Neutrophil (primary cell): ENCODE measurements around the gene SCFD2.

Experiments used
- H3K27ac ChIP-seq: fragments of 200-600 bp; sonication (generic); 2 replicates; pipeline ENCODE4 v1.5.1; 2016; ENCODE audit warnings: mild to moderate bottlenecking, moderate library complexity
- H3K27me3 ChIP-seq: fragments of 200-600 bp; sonication (generic); 2 replicates; pipeline ENCODE4 v1.6.0; 2016; ENCODE audit warnings: mild to moderate bottlenecking
- H3K36me3 ChIP-seq: fragments of 200-600 bp; sonication (generic); 2 replicates; pipeline ENCODE4 v1.5.1; 2017
- H3K4me1 ChIP-seq, 2 experiments: fragments of 200-600 bp in 1 of 2; sonication (generic) in 1 of 2; 1 replicate in 1 of 2; 2 replicates in 1 of 2; pipeline versions ENCODE4 v1.5.1 to v1.6.1; 2013 to 2016; ENCODE audit warnings: low read depth in 1 of 2, low read length in 1 of 2, mild to moderate bottlenecking in 1 of 2, moderate library complexity in 1 of 2; ENCODE audit not compliant: control insufficient read depth in 1 of 2, insufficient read depth in 1 of 2
- H3K4me3 ChIP-seq, 2 experiments: fragments of 200-600 bp in 1 of 2; sonication (generic) in 1 of 2; 1 replicate in 1 of 2; 2 replicates in 1 of 2; pipeline ENCODE4 v1.5.1; 2013 to 2016; ENCODE audit warnings: low read depth in 1 of 2, low read length in 1 of 2, mild to moderate bottlenecking in 1 of 2, moderate library complexity in 1 of 2
- H3K9me3 ChIP-seq: fragments of 200-600 bp; sonication (generic); 2 replicates; pipeline ENCODE4 v1.5.1; 2016
- TF ChIP-seq, protein P1 (sequence below): fragments of 200-600 bp; sonication (generic); IDR thresholded peaks from 2 replicates; pipeline ENCODE4 v1.5.1; 2016; ENCODE audit warnings: antibody characterized with exemption

Gene SCFD2

DNA sequence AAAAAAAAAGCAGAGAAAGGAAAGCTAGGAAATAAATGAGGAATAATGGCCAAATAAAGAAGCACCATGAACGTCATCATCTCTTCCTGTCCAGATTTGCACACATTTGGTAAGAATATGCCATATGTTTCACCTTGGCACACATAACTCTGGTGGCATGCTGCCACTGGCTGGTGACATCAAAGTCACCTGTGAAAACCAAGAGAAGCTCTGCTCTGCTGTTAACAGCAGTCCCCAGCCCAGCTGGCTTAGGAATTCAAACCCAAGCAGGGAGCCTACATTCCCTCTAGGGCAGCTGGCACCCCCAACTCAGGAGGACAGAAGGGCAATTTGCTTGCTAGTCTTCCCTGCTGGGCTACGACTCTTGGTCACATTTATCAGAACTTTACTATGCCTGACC lies 426.1 kb downstream of the SCFD2 start:
- H3K4me1 ChIP-seq = no peaks in the 10 kb centered on the region
- TF ChIP-seq, protein P1, sequence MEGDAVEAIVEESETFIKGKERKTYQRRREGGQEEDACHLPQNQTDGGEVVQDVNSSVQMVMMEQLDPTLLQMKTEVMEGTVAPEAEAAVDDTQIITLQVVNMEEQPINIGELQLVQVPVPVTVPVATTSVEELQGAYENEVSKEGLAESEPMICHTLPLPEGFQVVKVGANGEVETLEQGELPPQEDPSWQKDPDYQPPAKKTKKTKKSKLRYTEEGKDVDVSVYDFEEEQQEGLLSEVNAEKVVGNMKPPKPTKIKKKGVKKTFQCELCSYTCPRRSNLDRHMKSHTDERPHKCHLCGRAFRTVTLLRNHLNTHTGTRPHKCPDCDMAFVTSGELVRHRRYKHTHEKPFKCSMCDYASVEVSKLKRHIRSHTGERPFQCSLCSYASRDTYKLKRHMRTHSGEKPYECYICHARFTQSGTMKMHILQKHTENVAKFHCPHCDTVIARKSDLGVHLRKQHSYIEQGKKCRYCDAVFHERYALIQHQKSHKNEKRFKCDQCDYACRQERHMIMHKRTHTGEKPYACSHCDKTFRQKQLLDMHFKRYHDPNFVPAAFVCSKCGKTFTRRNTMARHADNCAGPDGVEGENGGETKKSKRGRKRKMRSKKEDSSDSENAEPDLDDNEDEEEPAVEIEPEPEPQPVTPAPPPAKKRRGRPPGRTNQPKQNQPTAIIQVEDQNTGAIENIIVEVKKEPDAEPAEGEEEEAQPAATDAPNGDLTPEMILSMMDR = no peak
- no peaks in the 10 kb centered on the region for H3K27me3 ChIP-seq
- no peak overlapping the region for H3K4me3 ChIP-seq
- H3K27ac ChIP-seq = no peak overlapping the region
- no peaks in the 10 kb centered on the region for H3K9me3 ChIP-seq
- no peaks in the 10 kb centered on the region for H3K36me3 ChIP-seq

DNA sequence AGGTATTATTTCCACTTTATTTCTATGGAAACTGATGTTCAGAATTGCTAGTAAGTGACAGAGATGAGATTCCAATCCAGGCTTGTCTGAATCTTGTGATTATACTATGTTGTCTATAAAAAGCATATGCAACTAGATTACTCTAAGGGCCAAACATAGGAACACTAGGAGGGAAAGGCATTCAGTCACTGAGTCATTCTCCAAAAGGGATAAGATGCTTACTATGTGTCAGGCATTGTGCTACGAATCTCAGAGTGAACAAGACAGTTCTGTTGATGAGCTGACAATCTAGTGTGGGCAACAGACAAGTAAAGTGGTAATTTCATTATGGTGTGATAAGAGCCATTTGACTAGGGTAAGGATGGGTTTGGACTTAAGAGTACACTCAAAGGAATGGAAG lies 426.5 kb downstream of the SCFD2 start:
- Histone ChIP-seq H3K27ac (no peak overlapping the region), H3K4me3 (no peak overlapping the region), H3K27me3 (no peaks in the 10 kb centered on the region), H3K4me1 (no peaks in the 10 kb centered on the region), H3K36me3 (no peaks in the 10 kb centered on the region), H3K9me3 (no peaks in the 10 kb centered on the region)
- TF ChIP-seq, protein P1 = no peak

DNA sequence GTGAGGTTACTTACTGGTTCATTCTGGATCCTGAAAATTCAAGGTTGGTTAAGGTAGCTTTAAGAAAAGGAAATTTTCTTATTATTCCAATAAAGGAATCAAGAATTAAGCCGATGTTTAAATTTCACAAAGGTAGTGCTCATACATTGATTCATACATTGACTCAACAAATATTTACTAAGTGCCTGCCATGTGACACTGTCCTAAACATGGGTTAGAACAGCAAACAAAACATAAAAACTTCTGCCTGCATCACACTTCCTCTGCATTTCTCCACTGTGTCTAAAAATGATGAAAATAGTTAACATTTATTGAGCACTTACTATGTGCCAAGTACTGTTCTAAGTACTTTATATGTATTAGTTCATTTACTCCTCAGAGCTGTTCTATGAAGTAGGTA lies 428.0 kb downstream of the SCFD2 start:
- Histone ChIP-seq H3K36me3 (no peaks in the 10 kb centered on the region), H3K4me3 (no peak overlapping the region), H3K27ac (no peak overlapping the region), H3K27me3 (no peaks in the 10 kb centered on the region), H3K9me3 (no peaks in the 10 kb centered on the region), H3K4me1 (no peaks in the 10 kb centered on the region)
- TF ChIP-seq, protein P1 = no peak

DNA sequence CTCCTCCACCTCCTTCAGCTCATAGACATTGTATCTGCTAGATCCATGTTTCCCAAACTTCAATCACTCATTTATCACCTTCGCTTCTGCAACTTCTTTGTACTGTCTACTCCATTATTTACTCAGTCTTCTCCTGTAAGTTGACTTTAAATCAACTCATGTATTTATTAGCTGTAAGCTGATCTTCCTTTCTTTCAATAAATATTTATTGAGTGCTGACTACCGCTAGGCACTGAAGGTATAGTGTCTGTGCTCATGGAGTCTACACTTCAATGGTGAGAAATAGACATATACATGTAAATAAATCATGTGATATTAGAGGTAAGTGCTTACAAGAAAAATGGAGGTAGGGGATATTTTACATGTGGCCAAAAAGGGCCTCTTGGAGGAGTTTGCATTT lies 429.1 kb downstream of the SCFD2 start:
- H3K4me1 ChIP-seq = no peaks in the 10 kb centered on the region
- TF ChIP-seq, protein P1 = no peak
- no peak overlapping the region for H3K27ac ChIP-seq
- H3K9me3 ChIP-seq = no peaks in the 10 kb centered on the region
- no peak overlapping the region for H3K4me3 ChIP-seq
- H3K36me3 ChIP-seq = no peaks in the 10 kb centered on the region
- H3K27me3 ChIP-seq = no peaks in the 10 kb centered on the region

DNA sequence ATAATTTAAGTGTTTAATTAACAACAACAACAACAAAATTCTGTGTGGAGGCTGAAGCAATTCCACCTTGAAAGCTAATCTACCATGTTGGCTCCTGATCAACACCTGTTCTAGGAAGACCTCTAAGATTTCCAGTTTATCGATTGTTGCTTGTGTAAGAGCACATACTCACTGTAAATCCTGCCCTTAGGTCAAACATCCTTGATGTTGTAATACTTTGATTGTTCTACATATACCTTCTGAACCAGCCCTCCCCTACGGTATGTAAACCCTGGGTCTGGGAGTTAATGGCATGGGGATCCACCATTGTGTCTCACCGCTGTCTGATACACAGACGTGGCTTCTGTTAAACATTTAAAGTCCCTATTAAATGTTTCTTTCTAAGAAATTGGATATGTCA lies 430.5 kb downstream of the SCFD2 start:
- H3K27ac ChIP-seq = no peak overlapping the region
- H3K4me3 ChIP-seq = no peak overlapping the region
- no peaks in the 10 kb centered on the region for H3K36me3 ChIP-seq
- H3K9me3 ChIP-seq = no peaks in the 10 kb centered on the region
- no peaks in the 10 kb centered on the region for H3K4me1 ChIP-seq
- TF ChIP-seq, protein P1 = no peak
- H3K27me3 ChIP-seq = no peaks in the 10 kb centered on the region

DNA sequence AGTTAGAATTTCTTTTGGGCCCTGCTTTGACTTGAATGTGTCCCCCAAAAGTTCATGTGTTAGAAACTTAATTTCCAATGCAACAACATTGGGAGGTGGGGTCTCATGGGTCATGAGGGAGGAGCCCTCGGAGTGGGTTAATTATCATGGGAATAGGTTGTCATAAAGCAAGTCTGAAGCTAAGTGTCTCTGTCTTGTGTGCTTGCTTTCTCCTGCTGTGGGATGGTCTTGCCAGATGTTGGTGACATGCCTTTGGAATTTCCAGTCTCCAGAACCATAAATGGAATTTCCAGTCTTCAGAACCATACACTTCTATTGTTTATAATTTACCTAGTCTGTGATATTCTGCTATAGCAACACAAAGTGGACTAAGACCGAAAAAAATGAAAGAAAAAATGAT lies 432.1 kb downstream of the SCFD2 start:
- H3K27me3 ChIP-seq = no peaks in the 10 kb centered on the region
- H3K27ac ChIP-seq = no peak overlapping the region
- H3K4me3 ChIP-seq = no peak overlapping the region
- H3K9me3 ChIP-seq = no peaks in the 10 kb centered on the region
- TF ChIP-seq, protein P1 = no peak
- no peaks in the 10 kb centered on the region for H3K4me1 ChIP-seq
- H3K36me3 ChIP-seq = no peaks in the 10 kb centered on the region
